ENCODE measurements around the gene TRIM44. TPM values are rescaled to one million over a fixed set of nuclear protein-coding genes. Genes with fewer than 3 reads are reported as not detected.

Gene TRIM44
- polyA plus RNA-seq, 6 donors from 2014 or later: 37.2 to 69.6 (median 59.6) TPM

GRCh38 chr11:35717043-35717442 is 54.5 kb downstream of the TRIM44 start:
- H3K4me1 Mint-ChIP-seq: peaks cover 51 to 82% (median 53%) of the 10 kb centered on the region in 3 donors
- H3K27me3 Mint-ChIP-seq: no peaks in the 10 kb centered on the region
- peak overlapping the region in 1 of 8 donors; percentile 40 for H3K4me3 Mint-ChIP-seq
- no peak for ATAC-seq (ENCODE audit: low read depth in 2 of 2)
- peak overlapping the region in 4 of 6 donors; percentile 6 to 82 (median 46) for H3K27ac Mint-ChIP-seq
- no peak for DNase-seq
- peaks cover 13 to 43% (median 29%) of the 10 kb centered on the region in 7 donors for H3K9me3 Mint-ChIP-seq
- peaks cover 22 to 33% of the 10 kb centered on the region in 2 donors for H3K36me3 Mint-ChIP-seq

- Mint-ChIP-seq H3K4me3 (peak overlapping the region in 1 of 8 donors; percentile 40), H3K9me3 (peaks cover 13 to 41% (median 29%) of the 10 kb centered on the region in 7 donors), H3K4me1 (peaks cover 56 to 82% (median 58%) of the 10 kb centered on the region in 3 donors), H3K36me3 (peaks cover 22 to 33% of the 10 kb centered on the region in 2 donors), H3K27me3 (no peaks in the 10 kb centered on the region), H3K27ac (peak overlapping the region in 5 of 6 donors; percentile 6 to 82 (median 40))
- DNase-seq (no peak), ATAC-seq (ENCODE audit: low read depth in 2 of 2) (no peak)
Measured at GRCh38 chr11:35717520-35717919, 54.9 kb downstream of the TRIM44 start.

GRCh38 chr11:35721651-35722282 is 59.2 kb downstream of the TRIM44 start:
- DNase-seq (peak; percentile 31), ATAC-seq (ENCODE audit: low read depth in 2 of 2) (peak; percentile 71)
- peaks cover 8 to 19% of the 10 kb centered on the region in 2 donors for H3K36me3 Mint-ChIP-seq
- peak overlapping the region in 7 of 8 donors; percentile 38 to 87 (median 66) for H3K4me3 Mint-ChIP-seq
- peak overlapping the region; percentile 48 to 95 (median 88) for H3K27ac Mint-ChIP-seq
- no peaks in the 10 kb centered on the region for H3K27me3 Mint-ChIP-seq
- H3K9me3 Mint-ChIP-seq: peaks cover 0 to 12% (median 5%) of the 10 kb centered on the region in 7 donors
- H3K4me1 Mint-ChIP-seq: peaks cover 48 to 80% (median 50%) of the 10 kb centered on the region in 3 donors

DNA sequence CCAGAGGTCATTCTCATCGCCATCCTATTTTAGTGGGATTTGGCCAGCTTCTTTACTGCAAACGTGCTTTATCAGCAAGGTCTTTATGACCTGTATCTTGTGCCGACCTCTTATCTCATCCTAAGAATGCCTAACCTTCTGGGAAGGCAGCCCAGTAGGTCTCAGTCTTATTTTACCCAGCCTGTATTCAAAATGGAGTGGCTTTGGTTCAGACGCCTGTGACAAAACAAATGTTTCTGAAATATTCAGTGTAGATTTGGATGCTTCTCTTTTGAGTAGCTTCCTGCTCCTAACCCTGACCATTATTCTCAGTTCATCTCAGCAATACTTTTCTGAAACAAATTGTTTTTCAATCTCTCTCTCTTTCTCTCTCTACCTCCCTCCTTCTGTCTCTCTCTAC is 60.1 kb downstream of the TRIM44 start:
- H3K27me3 Mint-ChIP-seq: no peaks in the 10 kb centered on the region
- peaks cover 0 to 7% (median 1%) of the 10 kb centered on the region in 7 donors for H3K9me3 Mint-ChIP-seq
- ATAC-seq (ENCODE audit: low read depth in 2 of 2): no peak
- H3K4me1 Mint-ChIP-seq: peaks cover 41 to 72% (median 43%) of the 10 kb centered on the region in 3 donors
- DNase-seq: no peak
- peak overlapping the region in 6 of 8 donors; percentile 48 to 87 (median 64) for H3K4me3 Mint-ChIP-seq
- peaks cover 11 to 19% of the 10 kb centered on the region in 2 donors for H3K36me3 Mint-ChIP-seq
- H3K27ac Mint-ChIP-seq: peak overlapping the region; percentile 48 to 97 (median 92)

DNA sequence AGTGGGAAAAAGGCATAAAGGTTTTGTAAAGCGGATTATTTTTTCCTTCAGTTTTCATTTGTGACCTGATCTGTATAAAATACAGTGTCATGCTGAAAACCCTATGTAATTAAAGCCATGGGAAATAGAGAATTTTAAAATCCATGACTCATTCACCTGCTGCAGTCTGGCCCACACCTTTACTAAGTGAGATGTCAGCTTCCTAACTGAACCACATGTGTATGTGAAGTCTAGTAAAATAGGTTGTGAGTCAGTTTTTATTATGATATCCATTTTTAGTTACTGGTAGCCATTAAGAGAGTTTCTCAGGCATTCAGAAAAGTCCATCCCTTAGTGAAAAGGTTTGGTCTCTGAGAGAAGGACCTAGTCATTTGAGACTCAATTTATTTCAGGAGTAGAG is 60.9 kb downstream of the TRIM44 start:
- Mint-ChIP-seq H3K9me3 (peaks cover 0 to 7% (median 1%) of the 10 kb centered on the region in 7 donors), H3K27ac (peak overlapping the region in 3 of 6 donors; percentile 48 to 97 (median 88)), H3K36me3 (peaks cover 13 to 21% of the 10 kb centered on the region in 2 donors), H3K4me1 (peaks cover 37 to 65% (median 41%) of the 10 kb centered on the region in 3 donors), H3K4me3 (peak overlapping the region in 2 of 8 donors; percentile 48 to 50), H3K27me3 (no peaks in the 10 kb centered on the region)
- ATAC-seq (ENCODE audit: low read depth in 2 of 2) (no peak), DNase-seq (no peak)

DNA sequence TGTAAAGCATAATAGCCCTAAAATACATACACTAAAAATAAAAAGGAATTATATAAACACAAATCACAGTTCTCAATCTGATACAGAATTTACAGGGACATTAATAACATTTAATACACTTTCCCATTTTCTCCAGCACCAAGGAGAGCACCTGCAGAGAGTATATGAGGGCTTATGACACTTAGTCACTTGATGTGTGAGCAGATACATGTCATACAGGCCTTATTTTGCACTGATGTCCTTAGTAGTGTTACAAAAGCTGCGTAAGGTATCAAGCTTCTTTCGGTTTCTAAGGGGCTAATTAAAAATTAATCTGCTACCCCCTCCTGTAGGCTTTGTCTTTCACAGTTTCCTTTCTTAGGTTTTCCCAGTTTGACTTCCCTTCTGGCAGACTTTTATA is 61.3 kb downstream of the TRIM44 start:
- Mint-ChIP-seq H3K9me3 (peaks cover 0 to 7% (median 1%) of the 10 kb centered on the region in 7 donors), H3K4me1 (peaks cover 38 to 61% (median 40%) of the 10 kb centered on the region in 3 donors), H3K4me3 (no peak overlapping the region), H3K27me3 (no peaks in the 10 kb centered on the region), H3K36me3 (peaks cover 13 to 24% of the 10 kb centered on the region in 2 donors), H3K27ac (peak overlapping the region in 4 of 6 donors; percentile 29 to 97 (median 53))
- no peak for DNase-seq
- no peak for ATAC-seq (ENCODE audit: low read depth in 2 of 2)

- Mint-ChIP-seq H3K9me3 (peaks cover 2 to 12% (median 9%) of the 10 kb centered on the region in 7 donors), H3K36me3 (peaks cover 25 to 34% of the 10 kb centered on the region in 2 donors), H3K4me1 (peaks cover 27 to 41% (median 28%) of the 10 kb centered on the region in 3 donors), H3K27ac (peak overlapping the region in 1 of 6 donors; percentile 64), H3K27me3 (no peaks in the 10 kb centered on the region), H3K4me3 (no peak overlapping the region)
- ATAC-seq (ENCODE audit: low read depth in 2 of 2) (no peak), DNase-seq (no peak)
Measured at GRCh38 chr11:35725885-35726284, 63.3 kb downstream of the TRIM44 start.

DNA sequence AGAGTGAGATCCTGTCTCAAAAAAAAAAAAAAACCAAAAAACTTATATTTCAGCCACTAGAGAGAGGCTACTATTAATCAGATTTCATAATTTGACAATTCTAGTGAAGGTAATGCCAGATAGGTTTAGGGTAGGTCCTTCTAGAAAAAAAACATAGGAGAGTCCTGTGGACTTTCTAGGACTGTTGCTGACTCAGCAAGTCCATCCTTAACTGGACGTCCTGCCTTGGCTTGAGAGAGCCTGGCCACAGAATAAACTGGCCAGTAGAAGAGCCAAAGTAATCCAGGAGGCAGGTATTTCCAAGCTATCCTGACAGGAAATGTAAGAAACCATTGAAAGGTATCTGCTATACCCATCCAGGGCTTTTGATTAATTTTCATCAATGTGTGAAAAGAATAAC is 64.6 kb downstream of the TRIM44 start:
- H3K36me3 Mint-ChIP-seq: peaks cover 25 to 34% of the 10 kb centered on the region in 2 donors
- DNase-seq: no peak
- H3K9me3 Mint-ChIP-seq: peaks cover 2 to 12% (median 11%) of the 10 kb centered on the region in 7 donors
- H3K27ac Mint-ChIP-seq: no peak overlapping the region
- no peaks in the 10 kb centered on the region for H3K27me3 Mint-ChIP-seq
- peaks cover 18 to 30% (median 19%) of the 10 kb centered on the region in 3 donors for H3K4me1 Mint-ChIP-seq
- no peak for ATAC-seq (ENCODE audit: low read depth in 2 of 2)
- no peak overlapping the region for H3K4me3 Mint-ChIP-seq

GRCh38 chr11:35730254-35730653 is 67.7 kb downstream of the TRIM44 start:
- H3K9me3 Mint-ChIP-seq: peaks cover 5 to 12% (median 10%) of the 10 kb centered on the region in 7 donors
- ATAC-seq (ENCODE audit: low read depth in 2 of 2): no peak
- no peak for DNase-seq
- peak overlapping the region in 1 of 6 donors; percentile 12 for H3K27ac Mint-ChIP-seq
- H3K27me3 Mint-ChIP-seq: no peaks in the 10 kb centered on the region
- peaks cover 0 to 16% (median 11%) of the 10 kb centered on the region in 3 donors for H3K4me1 Mint-ChIP-seq
- H3K36me3 Mint-ChIP-seq: peaks cover 44% of the 10 kb centered on the region in 2 donors
- no peak overlapping the region for H3K4me3 Mint-ChIP-seq

GRCh38 chr11:35734669-35735410 is 72.3 kb downstream of the TRIM44 start:
- no peak overlapping the region for H3K4me3 Mint-ChIP-seq
- no peak overlapping the region for H3K27ac Mint-ChIP-seq
- H3K27me3 Mint-ChIP-seq: no peaks in the 10 kb centered on the region
- ATAC-seq (ENCODE audit: low read depth in 2 of 2) (no peak), DNase-seq (no peak)
- H3K36me3 Mint-ChIP-seq: peaks cover 47 to 50% of the 10 kb centered on the region in 2 donors
- peaks cover 8 to 17% (median 12%) of the 10 kb centered on the region in 3 donors for H3K4me1 Mint-ChIP-seq
- H3K9me3 Mint-ChIP-seq: peaks cover 3 to 11% (median 6%) of the 10 kb centered on the region in 7 donors

GRCh38 chr11:35735411-35735810 is 72.8 kb downstream of the TRIM44 start:
- ATAC-seq (ENCODE audit: low read depth in 2 of 2): no peak
- Mint-ChIP-seq H3K4me3 (no peak overlapping the region), H3K27ac (no peak overlapping the region)

DNA sequence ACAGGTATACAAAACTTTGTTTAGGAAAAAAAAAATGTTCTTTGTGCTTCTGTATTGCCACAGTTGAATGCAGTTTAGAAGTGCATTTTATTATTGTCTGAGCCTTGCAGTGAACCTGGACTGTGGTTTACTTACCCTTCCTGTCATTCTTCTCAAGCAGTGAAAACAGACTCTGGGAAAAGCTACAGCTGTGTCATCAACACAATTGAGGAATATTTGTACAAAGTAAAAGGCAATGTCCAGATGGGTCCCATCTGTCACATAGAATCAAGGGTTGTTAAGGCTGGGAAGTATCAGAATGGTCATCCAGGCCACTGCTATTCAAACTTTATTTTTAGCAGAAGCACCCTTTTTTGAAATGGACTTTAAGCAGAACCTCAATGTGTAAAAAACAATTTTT is 73.3 kb downstream of the TRIM44 start:
- Mint-ChIP-seq H3K36me3 (peaks cover 43 to 48% of the 10 kb centered on the region in 2 donors), H3K9me3 (peaks cover 0 to 11% (median 2%) of the 10 kb centered on the region in 7 donors), H3K4me3 (no peak overlapping the region), H3K27ac (no peak overlapping the region), H3K4me1 (peaks cover 9 to 22% (median 14%) of the 10 kb centered on the region in 3 donors), H3K27me3 (no peaks in the 10 kb centered on the region)
- DNase-seq (no peak), ATAC-seq (ENCODE audit: low read depth in 2 of 2) (no peak)

More at GRCh38 chr11:35735411-35735810, 72.8 kb downstream of the TRIM44 start:
- DNase-seq: no peak
- Mint-ChIP-seq H3K4me1 (peaks cover 9 to 20% (median 12%) of the 10 kb centered on the region in 3 donors), H3K27me3 (no peaks in the 10 kb centered on the region), H3K36me3 (peaks cover 41 to 45% of the 10 kb centered on the region in 2 donors), H3K9me3 (peaks cover 0 to 11% (median 3%) of the 10 kb centered on the region in 7 donors)

- ATAC-seq (ENCODE audit: low read depth in 2 of 2) (no peak), DNase-seq (no peak)
- Mint-ChIP-seq H3K4me3 (no peak overlapping the region), H3K27ac (no peak overlapping the region), H3K9me3 (peaks cover 0 to 11% (median 0%) of the 10 kb centered on the region in 7 donors), H3K4me1 (peaks cover 9 to 24% (median 17%) of the 10 kb centered on the region in 3 donors), H3K36me3 (peaks cover 49 to 51% of the 10 kb centered on the region in 2 donors), H3K27me3 (no peaks in the 10 kb centered on the region)
Measured at GRCh38 chr11:35736952-35737351, 74.4 kb downstream of the TRIM44 start.

All from naive B cell (primary cell).